AG04449 (cell line): ENCODE results near the gene VSIG1.

Experiments used
- CTCF ChIA-PET: fragments of 350-600 bp; formaldehyde crosslinking; extraction: SDS; loops from one replicate; lab custom pipeline; 2021; ENCODE audit warnings: antibody characterized with exemption; lab: Yijun Ruan, JAX
- POLR2A ChIA-PET: fragments of 400-600, 350-600 bp; formaldehyde crosslinking; extraction: SDS; loops from one replicate; lab custom pipeline; 2020; ENCODE audit warnings: antibody characterized with exemption, inconsistent platforms; lab: Yijun Ruan, JAX
- DNase-seq: peaks from one replicate; pipeline ENCODE4 v3.0.0-alpha.2; 2010; ENCODE audit warnings: low read depth, low spot score
- H3K4me3 ChIP-seq: 2 replicates; pipeline ENCODE4 v1.5.1; 2011; ENCODE audit warnings: low read depth, mild to moderate bottlenecking, control low read depth, low read length
- CTCF ChIP-seq: IDR thresholded peaks from one replicate; pipeline ENCODE4 v1.5.1; 2011; ENCODE audit warnings: mild to moderate bottlenecking, moderate library complexity, low read length, control low read depth, inconsistent platforms; ENCODE audit not compliant: insufficient read depth; ENCODE audit errors: missing control alignments

VSIG1 gene

GRCh38 chrX:108044554-108045256 is at the start of gene VSIG1:
Gene VSIG1 (plus strand): TSS chrX:108045065. CDS start chrX:108045131, 66 bp downstream.
- H3K4me3 ChIP-seq: no peak within 1 kb of the TSS
- CTCF ChIA-PET: no interaction called here
- POLR2A ChIA-PET: no interaction called here
- no peak for TF ChIP-seq CTCF
- no peak for DNase-seq

GRCh38 chrX:107996124-107996523 is 48.7 kb upstream of the VSIG1 start:
- CTCF ChIA-PET: no interaction called here
- DNase-seq: no peak
- no peak for TF ChIP-seq CTCF
- H3K4me3 ChIP-seq: no peak overlapping the region
- POLR2A ChIA-PET: no interaction called here

- no peak overlapping the region for H3K4me3 ChIP-seq
- DNase-seq: no peak
- POLR2A ChIA-PET: no interaction called here
- CTCF ChIA-PET: interaction anchor here (1.4 kb wide), 1 partner anchor 21 kb away, joined by 3 read pairs; no protein-coding TSS in a partner anchor
- TF ChIP-seq CTCF: no peak
Measured at GRCh38 chrX:108000751-108001150, 44.1 kb upstream of the VSIG1 start.

- no peak for DNase-seq
- POLR2A ChIA-PET: no interaction called here
- no peak overlapping the region for H3K4me3 ChIP-seq
- CTCF ChIA-PET: no interaction called here
- peak; percentile 25 for TF ChIP-seq CTCF
Measured at GRCh38 chrX:108001218-108001814, 43.5 kb upstream of the VSIG1 start.

- H3K4me3 ChIP-seq: no peak overlapping the region
- TF ChIP-seq CTCF: no peak
- ChIA-PET CTCF (no interaction called here), POLR2A (no interaction called here)
- DNase-seq: no peak
Measured at GRCh38 chrX:108018656-108019381, 26.0 kb upstream of the VSIG1 start.

- POLR2A ChIA-PET: no interaction called here
- no peak overlapping the region for H3K4me3 ChIP-seq
- no peak for DNase-seq
- TF ChIP-seq CTCF: no peak
- CTCF ChIA-PET: no interaction called here
Measured at GRCh38 chrX:108019382-108019875, 25.4 kb upstream of the VSIG1 start.
